PC-3 (cell line): ENCODE data around the gene FOXN3.

Experiments used
- CTCF ChIP-seq: fragments of 300-600 bp; sonication (generic); conservative IDR thresholded peaks from 2 replicates; pipeline ENCODE4 v1.5.1; 2017; ENCODE audit warnings: antibody characterized with exemption, low read depth, mild to moderate bottlenecking, low read length
- EZH2 ChIP-seq: fragments of 300-600 bp; sonication (generic); IDR thresholded peaks from one replicate; pipeline ENCODE4 v1.6.1; 2017; ENCODE audit warnings: antibody characterized with exemption, mild to moderate bottlenecking, low read length; ENCODE audit not compliant: unreplicated experiment
- EZH2phosphoT487 ChIP-seq: fragments of 300-600 bp; sonication (generic); IDR thresholded peaks from 2 replicates; pipeline ENCODE4 v1.6.1; 2018; ENCODE audit warnings: mild to moderate bottlenecking, antibody characterized with exemption, low read length, borderline replicate concordance

- TF ChIP-seq CTCF (no peak), EZH2phosphoT487 (no peak), EZH2 (no peak)
Measured at GRCh38 chr14:89244720-89245119, 172.3 kb downstream of the FOXN3 start.
